IgD-negative memory B cell (primary cell): ENCODE data around the gene GPBAR1. TPM values are rescaled to one million over a fixed set of nuclear protein-coding genes. Genes with fewer than 3 reads are reported as not detected.
"Not testable (repeated sequence)": the region's sequence is repeated elsewhere in the genome, so short reads cannot be mapped to it uniquely, and the experiment has no call there.

Experiments
- H3K27ac Mint-ChIP-seq, 3 donors: one replicate each; pipeline ENCODE4 v1.8.0; 2020 to 2022; ENCODE audit warnings: mild to moderate bottlenecking in 3 of 3, mixed read lengths in 3 of 3, moderate library complexity in 1 of 3
- H3K27me3 Mint-ChIP-seq: one replicate; pipeline ENCODE4 v1.8.0; 2021; ENCODE audit warnings: mixed read lengths
- H3K36me3 Mint-ChIP-seq: one replicate; pipeline ENCODE4 v1.8.0; 2020; ENCODE audit warnings: mild to moderate bottlenecking, mixed read lengths
- H3K4me1 Mint-ChIP-seq, 3 donors: one replicate each; pipeline ENCODE4 v1.8.0; 2020 to 2022; ENCODE audit warnings: mixed read lengths in 3 of 3, mild to moderate bottlenecking in 1 of 3
- H3K4me3 Mint-ChIP-seq, 4 donors: one replicate each; pipeline ENCODE4 v1.8.0; 2020 to 2022; ENCODE audit warnings: mild to moderate bottlenecking in 4 of 4, mixed read lengths in 4 of 4, moderate library complexity in 3 of 4
- H3K9me3 Mint-ChIP-seq, 3 donors: one replicate each; pipeline ENCODE4 v1.8.0; 2020 to 2021; ENCODE audit warnings: mixed read lengths in 3 of 3, mild to moderate bottlenecking in 1 of 3
- polyA plus RNA-seq: library from polyadenylated mRNA; unstranded; fragments of 300-500 nt; fragmentation: Illumina TruSeq; gene quantifications from one replicate; pipeline ENCODE4 v1.2.3, GENCODE V29; 2021

Gene GPBAR1
- polyA plus RNA-seq, 1 donor from 2014 or later, result 0.64 TPM

DNA sequence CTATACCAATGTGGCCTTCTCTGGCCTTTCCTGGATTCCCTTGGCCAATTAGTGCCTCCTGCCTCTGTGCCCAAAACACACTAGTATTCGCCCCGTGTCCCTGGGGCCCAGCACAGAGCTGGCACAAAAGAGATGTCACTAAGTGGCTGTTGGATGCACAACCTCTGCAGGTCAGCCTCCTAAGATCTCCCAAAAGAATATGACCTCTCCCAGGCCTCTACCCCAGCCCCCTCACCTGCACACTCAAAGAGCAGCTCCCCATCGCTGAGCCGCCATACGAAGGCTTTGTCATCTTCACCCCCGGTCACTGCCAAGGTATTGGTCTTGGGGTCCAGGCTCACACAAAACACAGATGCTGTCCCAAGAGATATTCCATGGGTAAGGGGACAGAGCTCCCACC, 6.4 kb downstream of the GPBAR1 start:
- Mint-ChIP-seq H3K36me3 (no peaks in the 10 kb centered on the region), H3K27me3 (peaks cover 2% of the 10 kb centered on the region), H3K4me1 (peaks cover 20 to 31% (median 31%) of the 10 kb centered on the region in 3 donors), H3K27ac (peak overlapping the region in 1 of 3 donors; percentile 26), H3K4me3 (peak overlapping the region in 2 of 4 donors; percentile 66 to 78), H3K9me3 (no peaks in the 10 kb centered on the region)

GRCh38 chr2:218269900-218270720, 9.3 kb downstream of the GPBAR1 start, which contains the start of the genes AAMP and PNKD:
Gene AAMP (minus strand): TSS chr2:218270137. CDS start chr2:218270086, 51 bp downstream.
Gene PNKD (plus strand): TSS chr2:218270519. CDS start chr2:218270536, 17 bp downstream.
- H3K4me1 Mint-ChIP-seq, result peaks cover 29 to 48% (median 30%) of the 10 kb centered on the region in 3 donors
- H3K9me3 Mint-ChIP-seq, result no peaks in the 10 kb centered on the region
- H3K27ac Mint-ChIP-seq, result peak within 1 kb of the TSS; percentile 67 to 96 (median 94)
- no peaks in the 10 kb centered on the region for H3K36me3 Mint-ChIP-seq
- peak within 1 kb of the TSS; percentile 91 to 99 (median 96) for H3K4me3 Mint-ChIP-seq
- H3K27me3 Mint-ChIP-seq, result peaks cover 2% of the 10 kb centered on the region

DNA sequence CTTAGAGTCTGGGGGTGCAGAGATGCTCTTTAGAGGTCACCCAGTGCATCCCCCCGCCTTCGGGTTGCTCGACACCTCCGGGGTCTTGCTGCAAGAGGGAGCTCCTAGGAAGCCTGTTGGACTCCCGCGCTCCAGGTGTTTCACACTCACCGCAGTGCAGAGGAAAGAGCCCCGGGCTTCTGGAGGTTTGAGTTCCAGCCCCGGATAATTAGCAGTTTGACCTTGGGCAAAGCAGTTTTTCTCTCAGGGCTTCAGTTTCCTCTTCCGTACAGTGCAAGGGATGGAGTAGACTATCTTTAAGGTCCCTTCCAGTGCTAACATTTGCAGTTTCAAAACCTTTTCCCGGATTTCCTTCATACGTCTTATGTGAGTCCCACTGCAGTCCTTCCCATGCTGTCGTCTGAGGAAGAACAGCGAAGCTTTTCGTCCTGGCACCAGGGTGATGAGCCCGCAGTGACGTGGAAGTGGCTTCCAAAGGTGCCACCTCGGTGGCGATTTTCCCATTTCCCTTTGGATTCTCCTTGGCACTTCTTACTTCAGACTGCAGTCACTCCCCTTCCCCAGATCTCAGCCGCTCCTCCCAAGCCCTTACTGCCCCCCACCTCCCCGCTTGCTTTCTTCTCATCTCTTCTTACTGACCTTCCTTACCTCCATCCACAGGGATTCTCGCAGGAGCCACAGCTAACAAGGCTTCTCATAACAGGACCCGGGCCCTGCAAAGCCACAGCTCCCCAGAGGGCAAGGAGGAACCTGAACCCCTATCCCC, 10.1 kb downstream of the GPBAR1 start:
- Mint-ChIP-seq H3K27ac (peak overlapping the region; percentile 67 to 96 (median 81)), H3K4me3 (peak overlapping the region; percentile 91 to 99 (median 96)), H3K9me3 (no peaks in the 10 kb centered on the region), H3K4me1 (peaks cover 29 to 48% (median 30%) of the 10 kb centered on the region in 3 donors), H3K36me3 (no peaks in the 10 kb centered on the region), H3K27me3 (peaks cover 2% of the 10 kb centered on the region)

DNA sequence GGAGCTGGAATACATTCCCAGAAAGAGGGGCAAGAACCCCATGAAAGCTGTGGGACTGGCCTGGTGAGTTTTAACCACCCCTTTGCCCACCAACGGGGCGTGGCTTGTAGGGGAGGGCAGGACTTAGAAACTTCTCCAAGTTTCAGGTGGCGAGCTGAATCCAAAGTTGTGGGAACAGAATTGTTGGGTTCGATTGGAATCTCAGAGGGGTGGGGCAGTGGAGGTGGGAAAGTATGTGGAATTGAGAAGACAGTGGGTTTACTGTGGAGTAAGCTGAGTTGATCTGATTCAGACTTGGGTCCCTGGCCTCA, 10.6 kb downstream of the GPBAR1 start:
- Mint-ChIP-seq H3K27ac (peak overlapping the region; percentile 47 to 96 (median 94)), H3K4me3 (peak overlapping the region; percentile 88 to 98 (median 92)), H3K9me3 (no peaks in the 10 kb centered on the region), H3K27me3 (peaks cover 2% of the 10 kb centered on the region), H3K36me3 (no peaks in the 10 kb centered on the region), H3K4me1 (peaks cover 29 to 46% (median 29%) of the 10 kb centered on the region in 3 donors)

GRCh38 chr2:218271865-218272530, 11.2 kb downstream of the GPBAR1 start:
- Mint-ChIP-seq H3K27me3 (peaks cover 2% of the 10 kb centered on the region), H3K27ac (peak overlapping the region; percentile 81 to 96 (median 94)), H3K4me1 (peaks cover 29 to 46% (median 29%) of the 10 kb centered on the region in 3 donors), H3K4me3 (peak overlapping the region; percentile 82 to 98 (median 92)), H3K36me3 (no peaks in the 10 kb centered on the region), H3K9me3 (no peaks in the 10 kb centered on the region)

- no peaks in the 10 kb centered on the region for H3K9me3 Mint-ChIP-seq
- H3K36me3 Mint-ChIP-seq, result no peaks in the 10 kb centered on the region
- peak overlapping the region; percentile 57 to 98 (median 86) for H3K4me3 Mint-ChIP-seq
- peak overlapping the region; percentile 93 to 96 (median 94) for H3K27ac Mint-ChIP-seq
- H3K27me3 Mint-ChIP-seq, result peaks cover 2% of the 10 kb centered on the region
- peaks cover 23 to 43% (median 29%) of the 10 kb centered on the region in 3 donors for H3K4me1 Mint-ChIP-seq
Observed at GRCh38 chr2:218272531-218273212, 11.9 kb downstream of the GPBAR1 start.

DNA sequence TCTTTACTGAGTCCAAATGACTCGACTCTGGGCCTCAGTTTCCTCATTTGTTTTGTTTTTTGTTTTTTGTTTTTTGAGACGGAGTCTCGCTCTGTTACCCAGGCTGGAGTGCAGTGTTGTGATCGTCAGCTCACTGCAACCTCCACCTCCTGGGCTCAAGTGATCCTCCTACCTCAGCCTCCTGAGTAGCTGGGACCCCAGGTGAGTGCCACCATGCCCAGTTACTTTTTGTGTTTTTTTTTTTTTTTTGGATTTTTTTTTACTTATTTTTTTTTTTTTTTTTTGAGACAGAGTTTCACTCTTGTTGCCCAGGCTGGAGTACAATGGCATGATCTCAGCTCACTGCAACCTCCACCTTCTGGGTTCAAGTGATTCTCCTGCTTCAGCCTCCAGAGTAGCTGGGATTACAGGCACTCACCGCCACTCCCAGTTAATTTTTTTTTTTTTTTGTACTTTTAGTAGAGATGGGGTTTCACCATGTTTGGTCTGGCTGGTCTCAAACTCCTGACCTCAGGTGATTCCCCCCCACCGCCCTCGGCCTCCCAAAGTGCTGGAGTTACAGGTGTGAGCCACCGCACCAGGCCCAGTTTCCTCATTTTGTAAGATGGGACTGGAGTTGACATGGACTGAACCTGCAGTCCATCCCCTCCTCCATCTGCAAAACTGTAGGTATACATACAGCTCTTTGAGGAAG, 12.5 kb downstream of the GPBAR1 start:
- not testable (repeated sequence) for H3K27me3 Mint-ChIP-seq, H3K36me3 Mint-ChIP-seq, H3K9me3 Mint-ChIP-seq
- peak overlapping the region; percentile 57 to 98 (median 86) for H3K4me3 Mint-ChIP-seq
- peaks cover 23 to 43% (median 29%) of the 10 kb centered on the region in 3 donors for H3K4me1 Mint-ChIP-seq
- peak overlapping the region; percentile 93 to 96 (median 94) for H3K27ac Mint-ChIP-seq

GRCh38 chr2:218273908-218274249, 13.1 kb downstream of the GPBAR1 start:
- H3K9me3 Mint-ChIP-seq, result no peaks in the 10 kb centered on the region
- H3K27me3 Mint-ChIP-seq, result peaks cover 2% of the 10 kb centered on the region
- peaks cover 23 to 42% (median 30%) of the 10 kb centered on the region in 3 donors for H3K4me1 Mint-ChIP-seq
- H3K36me3 Mint-ChIP-seq, result no peaks in the 10 kb centered on the region
- H3K27ac Mint-ChIP-seq, result peak overlapping the region; percentile 73 to 94 (median 79)
- peak overlapping the region in 2 of 4 donors; percentile 47 to 68 for H3K4me3 Mint-ChIP-seq

DNA sequence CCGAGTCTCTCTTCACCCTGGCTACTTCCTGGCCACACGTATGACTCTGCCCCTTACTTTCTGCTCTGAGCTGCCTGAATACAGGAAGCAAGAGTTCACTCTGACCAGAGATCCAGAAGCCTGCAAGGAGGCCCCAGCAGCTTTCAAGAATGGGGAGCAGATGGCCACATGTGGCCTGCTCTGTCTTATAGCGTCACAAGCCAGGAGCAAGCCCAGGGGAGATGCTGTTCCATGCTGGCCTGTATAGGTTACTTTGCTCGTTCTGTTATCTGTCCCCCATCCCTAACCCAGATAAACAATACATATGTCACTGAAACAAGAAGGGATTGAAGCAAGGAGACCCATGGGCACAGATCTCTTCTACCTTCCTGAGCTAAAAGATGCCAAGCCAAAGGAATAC, 13.8 kb downstream of the GPBAR1 start:
- no peaks in the 10 kb centered on the region for H3K9me3 Mint-ChIP-seq
- no peaks in the 10 kb centered on the region for H3K36me3 Mint-ChIP-seq
- peaks cover 23 to 36% (median 27%) of the 10 kb centered on the region in 3 donors for H3K4me1 Mint-ChIP-seq
- peak overlapping the region in 1 of 4 donors; percentile 47 for H3K4me3 Mint-ChIP-seq
- H3K27ac Mint-ChIP-seq, result peak overlapping the region; percentile 63 to 94 (median 79)
- H3K27me3 Mint-ChIP-seq, result no peaks in the 10 kb centered on the region

DNA sequence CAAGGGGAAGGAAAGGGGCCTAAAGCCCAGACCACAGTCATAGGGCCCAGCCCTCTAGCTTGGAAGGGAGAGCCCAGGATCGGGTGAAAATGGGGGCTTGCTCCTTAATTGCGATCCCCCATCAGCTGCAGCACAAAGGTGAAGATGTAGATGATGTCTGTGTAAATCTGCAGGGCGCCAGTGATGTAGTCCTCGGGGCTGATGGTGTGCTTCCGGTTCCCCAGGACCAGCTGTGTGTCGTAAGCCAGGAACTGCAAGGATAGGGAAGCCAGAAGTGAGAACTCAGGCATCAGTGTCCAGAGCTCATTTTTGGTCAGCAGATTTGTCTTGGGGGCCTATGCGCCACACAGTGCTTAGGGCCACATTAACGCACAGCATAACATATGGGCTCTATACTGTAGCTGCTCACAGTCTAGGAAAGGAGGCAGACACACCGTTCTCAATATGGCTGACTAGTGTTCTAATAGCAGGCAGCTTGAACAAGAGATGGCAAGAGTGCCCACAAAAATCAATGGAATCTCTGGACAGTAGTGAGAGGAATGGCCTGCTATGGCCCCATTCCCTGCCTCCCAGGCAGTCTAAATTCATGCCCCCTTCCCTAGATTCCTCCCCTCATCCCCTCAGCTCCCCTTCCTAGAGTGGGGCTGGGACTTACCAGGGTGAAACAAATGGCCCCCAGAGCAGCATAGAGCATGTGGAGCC, 14.7 kb downstream of the GPBAR1 start:
- H3K4me1 Mint-ChIP-seq, result peaks cover 16 to 34% (median 25%) of the 10 kb centered on the region in 3 donors

DNA sequence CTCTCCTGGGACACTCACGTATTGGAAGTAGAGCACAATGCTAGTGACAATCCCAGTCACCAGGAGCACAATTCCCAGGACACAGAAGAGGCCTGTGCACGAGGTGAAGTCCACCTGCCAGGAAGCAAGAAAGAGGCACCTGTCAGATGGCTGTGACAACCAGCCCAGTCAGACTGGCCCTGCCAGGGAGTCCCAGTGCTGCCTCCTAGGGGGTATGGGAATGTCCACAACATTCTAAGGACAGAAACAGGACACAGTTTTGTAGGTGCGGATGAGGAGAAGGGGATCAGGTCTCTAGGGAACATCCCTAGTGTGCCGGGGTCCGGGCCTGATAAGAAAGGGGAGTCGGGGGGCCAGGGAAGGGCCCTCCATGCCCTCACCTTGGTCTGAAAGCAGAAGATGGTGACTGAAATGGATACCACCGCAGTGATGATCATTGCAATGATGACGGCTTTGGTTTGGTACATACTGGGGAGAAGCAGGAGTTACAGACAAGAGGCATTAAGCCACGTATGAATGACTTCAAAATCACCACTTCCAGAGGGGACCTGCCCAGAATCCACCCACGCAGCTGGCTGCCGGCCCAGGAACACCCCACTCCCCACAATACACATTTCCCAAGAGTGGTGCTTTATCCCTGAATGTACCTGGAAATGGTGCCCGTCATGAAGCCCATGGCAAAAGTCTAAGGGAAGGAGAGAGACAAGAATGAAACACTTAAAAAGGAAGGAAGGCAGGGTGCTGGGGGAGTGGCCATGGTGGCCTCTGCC, 16.4 kb downstream of the GPBAR1 start:
- Mint-ChIP-seq H3K4me1 (peaks cover 6 to 23% (median 19%) of the 10 kb centered on the region in 3 donors), H3K9me3 (no peaks in the 10 kb centered on the region), H3K4me3 (no peak overlapping the region), H3K27ac (peak overlapping the region in 1 of 3 donors; percentile 79), H3K27me3 (no peaks in the 10 kb centered on the region), H3K36me3 (no peaks in the 10 kb centered on the region)

More for the DNA sequence above, 14.7 kb downstream of the GPBAR1 start:
- Mint-ChIP-seq H3K27ac (peak overlapping the region in 2 of 3 donors; percentile 23 to 79), H3K9me3 (no peaks in the 10 kb centered on the region), H3K27me3 (no peaks in the 10 kb centered on the region), H3K4me3 (peak overlapping the region in 1 of 4 donors; percentile 60), H3K36me3 (no peaks in the 10 kb centered on the region)

DNA sequence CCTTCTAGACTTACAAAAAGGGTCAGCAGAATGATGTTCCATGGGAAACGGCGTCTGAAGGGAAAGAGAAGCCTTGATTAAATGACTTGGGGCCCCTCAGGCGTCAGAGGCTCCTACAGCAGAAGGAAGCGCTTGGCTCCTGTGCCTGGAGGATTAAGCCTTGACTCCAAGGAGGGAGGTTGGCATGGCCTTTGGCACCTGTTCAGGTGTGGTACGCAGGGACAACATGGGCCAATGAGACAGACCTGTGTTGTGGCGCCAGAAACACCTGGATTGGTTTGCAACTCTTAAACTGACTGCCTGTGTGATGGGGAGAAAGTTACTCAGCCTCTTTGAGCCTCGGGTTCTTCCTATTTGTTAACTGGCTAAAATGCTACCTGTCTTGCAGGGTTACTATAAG, 17.1 kb downstream of the GPBAR1 start:
- no peak overlapping the region for H3K4me3 Mint-ChIP-seq
- no peaks in the 10 kb centered on the region for H3K36me3 Mint-ChIP-seq
- peaks cover 5 to 17% (median 14%) of the 10 kb centered on the region in 3 donors for H3K4me1 Mint-ChIP-seq
- no peaks in the 10 kb centered on the region for H3K9me3 Mint-ChIP-seq
- H3K27me3 Mint-ChIP-seq, result no peaks in the 10 kb centered on the region
- no peak overlapping the region for H3K27ac Mint-ChIP-seq
